Measurements from ENCODE around the gene RABGAP1L.
"Not testable (repeated sequence)": the region's sequence is repeated elsewhere in the genome, so short reads cannot be mapped to it uniquely, and the experiment has no call there.

RABGAP1L gene

DNA sequence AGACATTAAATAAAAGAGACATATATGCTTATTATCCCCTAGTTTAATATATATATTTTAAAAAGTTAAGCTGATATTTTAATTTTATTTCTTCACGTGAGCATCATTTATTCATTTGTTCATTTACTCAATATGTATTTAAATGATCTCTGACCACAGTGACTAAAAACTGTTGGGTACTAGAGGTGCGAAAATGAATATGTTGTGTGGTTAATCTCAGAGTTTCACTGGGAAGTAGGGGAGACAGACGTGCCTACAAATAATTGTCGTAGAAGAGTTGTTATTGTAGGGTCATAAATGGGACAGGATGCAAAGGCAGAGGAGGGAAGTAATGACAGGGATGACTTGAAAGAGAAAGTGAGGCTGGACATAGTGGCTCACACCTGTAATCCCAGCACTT, 627.4 kb downstream of the RABGAP1L start:
- no peak for DNase-seq

DNA sequence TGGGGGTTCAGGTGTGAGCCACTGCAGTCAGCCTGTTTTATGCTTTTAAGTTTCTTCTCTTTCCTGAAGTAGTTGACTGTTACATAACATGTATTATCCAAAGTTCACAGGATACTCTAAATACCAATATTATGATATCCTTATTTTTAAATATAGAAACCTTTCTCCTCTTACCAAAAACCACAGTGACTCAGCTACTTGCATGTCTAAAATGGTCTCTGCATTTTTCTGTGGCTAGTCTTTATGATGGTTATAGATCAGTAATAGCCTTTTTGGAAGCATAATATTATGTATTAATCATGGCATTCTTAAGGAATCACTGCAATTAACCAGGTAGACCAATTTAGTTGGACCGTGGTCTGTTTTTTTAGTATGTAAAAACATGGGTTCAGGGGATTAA, 629.7 kb downstream of the RABGAP1L start:
- no peak for DNase-seq

- DNase-seq: no peak
These were observed 630.1 kb downstream of the RABGAP1L start for GRCh38 chr1:174789399-174789798.

- no peak for DNase-seq
These were observed 632.5 kb downstream of the RABGAP1L start for GRCh38 chr1:174791863-174792262.

DNA sequence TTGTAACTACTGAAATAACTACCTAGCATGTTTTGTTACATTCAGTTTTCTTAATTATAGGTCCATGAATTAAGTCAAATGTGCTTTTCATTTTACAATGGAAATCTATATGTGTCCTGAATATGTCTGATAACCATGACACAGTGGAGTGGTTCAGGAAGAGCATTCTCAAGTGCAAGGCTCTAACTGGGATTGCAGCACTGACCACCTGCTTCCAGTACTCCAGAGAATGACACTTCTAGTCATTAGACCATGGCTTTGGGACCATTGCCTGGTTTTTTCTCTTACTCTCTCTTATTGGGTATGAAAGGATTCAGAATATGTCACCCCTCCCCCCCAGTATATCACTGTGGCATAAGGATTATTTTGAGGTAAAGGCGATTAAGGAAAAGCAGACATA, 635.5 kb downstream of the RABGAP1L start:
- no peak for DNase-seq

DNA sequence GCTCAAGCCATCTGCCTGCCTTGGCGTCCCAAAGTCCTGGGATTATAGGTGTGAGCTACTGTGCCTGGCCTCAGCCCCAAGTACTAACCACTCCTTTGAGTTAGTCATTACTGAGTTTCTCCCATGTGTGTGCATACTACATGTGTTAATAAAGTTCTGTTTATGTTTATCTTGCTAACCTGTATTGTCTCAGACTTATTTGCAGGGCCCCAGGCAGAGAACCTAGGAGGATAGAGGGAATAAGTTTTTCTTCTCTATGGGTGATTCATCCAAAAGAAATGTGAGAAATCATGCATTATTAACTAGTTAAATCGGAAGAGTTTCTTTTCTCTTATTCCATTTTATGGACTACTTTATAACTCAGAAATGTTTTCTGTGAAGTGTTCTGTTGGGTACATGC, 636.5 kb downstream of the RABGAP1L start:
- DNase-seq: no peak

DNA sequence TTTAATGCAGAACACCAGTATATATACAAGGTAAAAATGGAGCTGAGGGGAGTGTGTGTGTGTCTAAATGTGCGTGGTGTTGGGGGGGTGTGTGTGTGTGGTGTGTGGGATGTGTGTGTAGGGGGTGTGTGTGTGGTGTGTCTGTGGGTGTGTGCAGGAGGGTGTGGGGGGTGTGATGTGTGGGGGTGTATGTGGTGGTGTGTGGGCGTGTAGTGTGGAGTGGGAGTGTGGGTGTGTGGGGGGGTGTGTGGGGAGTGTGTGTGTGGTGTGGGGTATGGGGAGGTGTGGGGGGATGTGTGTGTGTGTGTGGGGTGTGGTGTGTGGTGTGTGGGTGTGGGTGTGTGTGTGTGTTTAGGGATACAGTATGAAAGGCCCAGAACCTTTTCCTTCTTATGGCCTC, 638.1 kb downstream of the RABGAP1L start:
- no peak for DNase-seq

DNA sequence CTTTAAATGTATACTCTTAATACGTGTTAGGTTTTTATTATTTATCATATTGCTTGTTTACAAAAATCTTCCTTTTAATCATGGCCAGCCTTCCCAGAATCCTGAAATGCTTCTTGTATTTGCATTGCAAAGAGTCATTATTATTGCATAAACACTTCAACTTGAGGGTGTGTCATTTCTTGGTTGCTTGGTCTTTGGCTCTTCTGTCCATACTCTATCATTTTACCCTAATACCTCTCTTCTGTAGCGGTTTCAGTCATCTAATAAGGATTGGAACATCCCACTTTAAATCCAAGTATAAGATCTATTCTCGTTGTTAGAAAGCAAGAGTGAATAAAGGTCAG, 639.8 kb downstream of the RABGAP1L start:
- no peak for DNase-seq

DNA sequence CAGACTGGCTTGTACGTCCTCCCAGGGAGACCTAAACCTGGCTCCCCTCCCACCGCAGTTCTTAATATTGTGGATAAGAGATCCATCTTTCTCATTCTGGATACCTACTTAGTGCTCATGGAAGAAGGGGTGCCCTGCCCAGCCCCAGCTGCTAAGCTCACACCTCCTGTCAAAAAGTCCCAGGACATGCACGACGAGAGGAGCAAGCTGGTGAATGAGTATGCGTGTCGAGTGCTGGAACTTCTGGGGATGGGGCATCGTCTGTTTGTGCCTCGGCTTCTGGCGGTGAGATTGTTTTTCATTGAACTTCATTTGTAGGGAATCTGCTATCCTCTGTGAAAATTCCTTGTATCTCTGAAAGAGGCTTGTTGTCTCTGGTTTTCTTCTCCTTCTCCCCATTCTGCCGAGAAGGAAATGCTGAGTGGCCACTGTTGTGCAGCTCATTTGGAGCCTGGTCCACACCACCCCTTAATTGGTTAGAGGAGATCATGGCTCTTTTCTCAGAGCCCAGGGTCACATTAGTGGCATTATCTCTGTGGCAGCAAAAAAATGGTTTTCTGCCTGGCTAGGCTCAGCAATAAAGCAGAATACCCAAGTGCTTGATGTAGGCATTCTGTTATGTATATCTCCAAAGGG, 641.0 kb downstream of the RABGAP1L start:
- no peak for DNase-seq

DNA sequence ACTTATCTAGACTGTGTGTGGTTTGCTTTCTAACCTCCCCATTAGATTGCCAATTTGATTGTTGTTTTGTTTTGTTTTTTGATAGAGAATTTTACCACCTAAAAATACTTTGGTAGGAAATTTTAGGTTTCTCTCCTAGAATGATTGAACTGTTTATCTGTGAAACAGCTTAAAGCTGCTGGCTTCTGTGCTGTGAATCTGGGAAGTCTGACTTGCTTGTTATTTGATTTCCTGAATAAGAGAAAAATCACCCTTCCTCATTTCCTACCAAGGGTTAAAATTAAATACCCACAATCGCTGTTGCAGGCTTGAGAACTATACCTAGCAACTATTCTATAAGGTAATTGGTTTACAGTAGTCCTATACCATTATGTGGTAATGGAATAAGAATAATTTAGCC, 641.6 kb downstream of the RABGAP1L start:
- DNase-seq: no peak

GRCh38 chr1:174809755-174810280, 650.5 kb downstream of the RABGAP1L start:
- no peak for DNase-seq

GRCh38 chr1:174812016-174812415, 652.7 kb downstream of the RABGAP1L start:
- DNase-seq: no peak

- no peak for DNase-seq
These were observed 653.3 kb downstream of the RABGAP1L start for GRCh38 chr1:174812656-174813055.

DNA sequence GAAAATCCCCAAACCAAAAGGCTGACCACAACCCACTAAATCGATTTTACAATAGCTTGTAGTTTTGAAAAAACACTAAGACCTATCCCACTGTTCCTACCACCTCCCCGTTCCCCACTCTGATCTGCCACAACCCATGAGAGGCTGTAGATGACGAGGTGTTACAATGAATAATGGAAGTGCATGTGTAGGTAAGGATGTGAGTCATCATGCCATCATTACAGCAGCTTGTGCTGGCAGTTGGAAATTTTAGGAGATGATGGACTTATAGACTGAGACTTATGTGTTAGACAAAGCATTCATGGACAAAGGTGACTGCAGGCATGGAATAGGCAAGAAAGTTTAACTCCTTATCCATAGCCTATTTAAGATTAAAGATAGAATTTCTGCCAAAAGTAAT, 655.7 kb downstream of the RABGAP1L start:
- no peak for DNase-seq

- DNase-seq: no peak
These were observed 656.2 kb downstream of the RABGAP1L start for GRCh38 chr1:174815474-174815908.

GRCh38 chr1:174816621-174817020, 657.3 kb downstream of the RABGAP1L start:
- not testable (repeated sequence) for DNase-seq

GRCh38 chr1:174818014-174818616, 658.8 kb downstream of the RABGAP1L start:
- DNase-seq: no peak

DNA sequence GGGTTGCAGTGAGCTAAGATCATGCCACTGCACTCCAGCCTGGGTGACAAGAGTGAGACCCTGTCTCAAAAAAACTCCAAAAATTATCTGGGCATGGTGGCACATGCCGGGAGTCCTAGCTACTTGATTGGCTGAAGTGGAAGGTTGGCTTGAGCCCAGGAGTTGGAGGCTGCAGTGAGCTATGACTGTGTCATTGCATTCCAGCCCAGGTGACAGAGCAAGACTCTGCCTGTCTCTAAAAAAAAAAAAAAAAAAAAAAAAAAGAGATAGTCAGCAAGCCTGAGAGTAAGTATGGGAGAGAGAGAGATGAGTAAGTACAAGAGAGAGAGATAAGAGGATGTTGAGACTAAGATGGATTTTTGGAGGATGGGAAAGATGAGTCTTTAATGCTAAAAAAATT, 659.6 kb downstream of the RABGAP1L start:
- no peak for DNase-seq

DNA sequence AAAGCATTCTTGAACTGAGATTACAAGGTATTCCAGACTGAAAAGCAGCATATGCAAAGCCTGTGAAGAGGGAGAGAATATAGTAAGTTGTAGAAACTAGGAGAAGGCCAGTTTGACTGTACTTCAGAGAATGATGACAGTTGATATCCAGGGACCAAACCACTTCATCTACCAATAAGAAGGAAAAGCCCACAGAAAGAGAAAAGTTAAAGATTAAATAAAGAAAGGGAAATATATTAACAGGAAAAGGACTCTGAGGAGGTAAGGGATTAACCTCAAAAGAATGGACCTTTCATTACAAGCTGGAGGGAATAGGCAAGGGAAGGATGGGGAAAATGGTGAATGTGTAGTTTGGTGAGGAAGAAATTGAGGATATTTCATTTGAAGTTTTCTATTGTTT, 660.3 kb downstream of the RABGAP1L start:
- DNase-seq: no peak

DNA sequence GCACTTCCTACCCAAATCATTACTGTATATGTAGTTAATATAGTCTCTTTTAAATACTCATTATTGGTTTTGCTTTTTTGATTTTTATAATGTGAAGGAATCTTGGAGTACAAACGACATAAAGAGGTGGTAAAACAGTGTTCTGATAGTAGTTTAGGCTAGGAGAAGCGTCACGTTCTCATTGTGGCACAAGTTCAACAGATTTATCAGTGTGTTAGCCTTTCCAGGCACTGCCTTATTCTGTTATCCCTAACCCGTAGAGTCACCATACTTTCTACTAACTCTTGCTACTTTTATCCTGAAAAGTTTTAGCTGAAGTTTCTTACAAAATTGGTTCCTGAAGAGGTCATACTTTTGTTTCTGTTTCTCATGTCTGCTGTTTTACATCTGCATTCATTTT, 665.8 kb downstream of the RABGAP1L start:
- no peak for DNase-seq

- no peak for DNase-seq
These were observed 666.5 kb downstream of the RABGAP1L start for GRCh38 chr1:174825806-174826205.

- no peak for DNase-seq
These were observed 668.9 kb downstream of the RABGAP1L start for GRCh38 chr1:174828264-174828663.

DNA sequence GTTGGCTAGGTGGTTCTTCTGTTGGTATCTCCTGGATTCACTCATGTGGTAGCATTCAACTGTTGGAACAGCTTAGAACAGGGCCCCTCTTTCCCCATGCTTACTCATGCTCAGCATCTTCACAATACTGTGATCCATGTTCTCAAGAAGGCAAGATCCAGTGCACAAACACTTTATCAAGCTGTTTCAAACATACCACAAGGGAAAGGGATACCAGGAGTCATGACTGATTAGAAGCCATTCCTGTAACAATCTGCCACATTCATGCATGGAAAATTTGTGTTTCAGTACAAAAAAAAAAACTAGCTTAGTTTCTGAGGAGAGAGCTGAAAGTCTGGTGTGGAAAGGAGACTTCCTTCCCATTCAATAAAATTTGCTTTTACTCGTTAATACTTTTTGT, 670.7 kb downstream of the RABGAP1L start:
- DNase-seq: no peak

DNA sequence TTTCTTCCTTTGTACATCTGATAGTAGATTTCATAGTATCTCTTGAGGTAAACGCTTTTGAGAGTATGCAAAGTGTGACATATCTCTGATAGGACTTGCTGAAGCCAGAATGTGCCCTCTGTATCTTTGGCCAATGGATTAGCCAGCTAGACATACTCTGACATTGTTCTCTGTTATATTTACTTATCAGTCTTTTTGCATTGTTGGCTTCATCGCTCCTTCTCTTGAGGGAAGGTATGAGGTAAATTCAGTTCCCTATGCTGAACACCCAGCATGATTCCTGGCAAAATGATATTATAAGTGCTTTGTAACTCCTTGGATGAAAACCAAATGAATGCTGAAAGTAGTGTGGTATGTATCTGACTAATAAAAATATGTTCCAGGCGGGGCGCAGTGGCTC, 677.2 kb downstream of the RABGAP1L start:
- DNase-seq: no peak

DNA sequence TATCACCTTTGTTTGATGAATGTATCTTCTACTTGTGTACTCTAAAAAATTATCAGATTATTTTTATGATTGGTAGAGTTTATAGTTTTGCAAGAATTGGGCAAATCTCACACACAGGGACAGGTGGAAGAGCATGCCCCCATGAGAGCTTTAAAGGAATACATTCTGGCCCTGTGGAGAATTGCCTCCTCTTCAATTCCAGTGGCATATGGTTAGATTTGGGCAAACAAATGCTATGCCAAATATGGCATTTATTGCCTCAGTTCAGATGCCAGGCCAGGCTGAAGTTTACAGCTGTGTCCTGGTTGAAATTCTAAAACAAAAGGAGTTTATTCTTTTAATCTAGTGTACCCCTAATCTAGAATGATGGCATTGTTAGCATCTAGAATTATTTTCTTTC, 678.1 kb downstream of the RABGAP1L start:
- peak; percentile 87 for DNase-seq
